Nephron progenitor cell (in vitro differentiated cells): ENCODE results near the gene SPATA33.

Experiments
- DNase-seq: peaks from one replicate; pipeline ENCODE4 v3.0.0; 2021
- H3K27ac Mint-ChIP-seq: 2 replicates; pipeline ENCODE4 v1.8.0; 2021; ENCODE audit warnings: mild to moderate bottlenecking, moderate library complexity, mixed read lengths
- H3K27me3 Mint-ChIP-seq: 2 replicates; pipeline ENCODE4 v1.8.0; 2021; ENCODE audit warnings: mild to moderate bottlenecking, low read depth, mixed read lengths; ENCODE audit not compliant: poor library complexity
- H3K36me3 Mint-ChIP-seq: 2 replicates; pipeline ENCODE4 v1.8.0; 2021; ENCODE audit warnings: low read depth, mixed read lengths
- H3K4me1 Mint-ChIP-seq: 2 replicates; pipeline ENCODE4 v1.8.0; 2021; ENCODE audit warnings: mixed read lengths
- H3K4me3 Mint-ChIP-seq: 2 replicates; pipeline ENCODE4 v1.8.0; 2021; ENCODE audit warnings: mild to moderate bottlenecking, moderate library complexity, mixed read lengths
- H3K9me3 Mint-ChIP-seq: 2 replicates; pipeline ENCODE4 v1.8.0; 2021; ENCODE audit warnings: mild to moderate bottlenecking, moderate library complexity, mixed read lengths
- CTCF ChIP-seq: fragments of 200-600 bp; sonication (generic); IDR thresholded peaks from 2 replicates; pipeline ENCODE4 v1.5.0; 2021; ENCODE audit warnings: antibody characterized with exemption

SPATA33 gene

GRCh38 chr16:89613954-89614459 is 43.6 kb upstream of the SPATA33 start:
- DNase-seq = no peak
- H3K27ac Mint-ChIP-seq = no peak overlapping the region
- H3K4me1 Mint-ChIP-seq = peaks cover 49% of the 10 kb centered on the region
- no peaks in the 10 kb centered on the region for H3K27me3 Mint-ChIP-seq
- H3K9me3 Mint-ChIP-seq = no peaks in the 10 kb centered on the region
- no peak overlapping the region for H3K4me3 Mint-ChIP-seq
- H3K36me3 Mint-ChIP-seq = no peaks in the 10 kb centered on the region
- TF ChIP-seq CTCF = no peak

- Mint-ChIP-seq H3K36me3 (no peaks in the 10 kb centered on the region), H3K4me1 (peaks cover 47% of the 10 kb centered on the region), H3K27ac (no peak overlapping the region), H3K4me3 (no peak overlapping the region), H3K9me3 (no peaks in the 10 kb centered on the region), H3K27me3 (peaks cover 1% of the 10 kb centered on the region)
- no peak for TF ChIP-seq CTCF
- DNase-seq = no peak
Observed at GRCh38 chr16:89615176-89615575, 42.5 kb upstream of the SPATA33 start.

- Mint-ChIP-seq H3K9me3 (no peaks in the 10 kb centered on the region), H3K36me3 (no peaks in the 10 kb centered on the region), H3K4me1 (peaks cover 49% of the 10 kb centered on the region), H3K4me3 (no peak overlapping the region), H3K27ac (no peak overlapping the region), H3K27me3 (peaks cover 5% of the 10 kb centered on the region)
- TF ChIP-seq CTCF = peak; percentile 67
- DNase-seq = peak; percentile 75
Observed at GRCh38 chr16:89615596-89616090, 42.0 kb upstream of the SPATA33 start.

GRCh38 chr16:89616623-89617022 is 41.0 kb upstream of the SPATA33 start:
- peak overlapping the region; percentile 90 for H3K27ac Mint-ChIP-seq
- no peaks in the 10 kb centered on the region for H3K36me3 Mint-ChIP-seq
- TF ChIP-seq CTCF = no peak
- no peak for DNase-seq
- H3K4me1 Mint-ChIP-seq = peaks cover 53% of the 10 kb centered on the region
- peaks cover 12% of the 10 kb centered on the region for H3K27me3 Mint-ChIP-seq
- H3K4me3 Mint-ChIP-seq = peak overlapping the region; percentile 48
- no peaks in the 10 kb centered on the region for H3K9me3 Mint-ChIP-seq

- H3K4me3 Mint-ChIP-seq = no peak overlapping the region
- peaks cover 16% of the 10 kb centered on the region for H3K27me3 Mint-ChIP-seq
- no peaks in the 10 kb centered on the region for H3K9me3 Mint-ChIP-seq
- H3K36me3 Mint-ChIP-seq = no peaks in the 10 kb centered on the region
- no peak for TF ChIP-seq CTCF
- H3K27ac Mint-ChIP-seq = no peak overlapping the region
- no peak for DNase-seq
- peaks cover 56% of the 10 kb centered on the region for H3K4me1 Mint-ChIP-seq
Observed at GRCh38 chr16:89617036-89617435, 40.6 kb upstream of the SPATA33 start.
